Hindlimb muscle (tissue), 1 donor: ENCODE data around the gene SLC34A3. TPM values are rescaled to one million over a fixed set of nuclear protein-coding genes. Genes with fewer than 3 reads are reported as not detected.
A peak's percentile ranks its signal among the peaks of the same experiment; 100 is the strongest.
"Not testable (repeated sequence)": the region's sequence is repeated elsewhere in the genome, so short reads cannot be mapped to it uniquely, and the experiment has no call there.

Experiments
- DNase-seq: peaks from one replicate; pipeline ENCODE4 v3.0.0-alpha.2; 2013
- polyA plus RNA-seq: library from polyadenylated mRNA; unstranded; fragments of 120-200 nt; gene quantifications from one replicate; pipeline ENCODE4 v1.2.1, GENCODE V29; 2013; ENCODE audit not compliant: insufficient read length

The SLC34A3 gene
- polyA plus RNA-seq, 1 donor = 1.8 TPM

DNA sequence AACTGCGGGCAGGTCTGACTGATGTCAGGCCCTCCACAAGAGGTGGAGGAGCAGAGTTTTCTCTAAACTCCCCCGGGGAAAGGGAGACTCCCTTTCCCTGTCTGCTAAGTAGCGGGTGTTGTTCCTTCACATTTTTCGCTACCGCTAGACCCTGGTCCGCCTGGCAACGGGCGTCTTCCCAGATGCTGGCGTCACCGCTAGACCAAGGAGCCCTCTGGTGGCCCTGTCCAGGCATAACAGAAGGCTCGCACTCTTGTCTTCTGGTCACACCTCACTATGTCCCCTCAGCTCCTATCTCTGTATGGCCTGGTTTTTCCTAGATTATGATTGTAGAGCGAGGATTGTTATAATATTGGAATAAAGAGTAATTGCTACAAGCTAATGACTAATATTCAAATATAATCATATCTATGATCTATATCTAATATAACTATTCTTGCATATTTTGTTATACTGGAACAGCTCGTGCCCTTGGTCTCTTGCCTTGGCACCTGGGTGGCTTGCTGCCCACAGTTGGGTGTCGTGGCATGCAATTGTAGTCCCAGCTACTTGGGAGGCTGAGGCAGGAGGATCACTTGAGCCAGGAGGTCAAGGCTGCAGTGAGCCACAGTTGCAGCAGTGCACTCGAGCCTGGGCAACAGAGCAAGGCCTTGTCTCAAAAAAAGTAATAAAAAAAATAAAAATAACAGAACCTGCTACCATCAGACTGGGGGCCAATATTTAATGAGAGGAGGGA lies 31.6 kb downstream of the SLC34A3 start:
- DNase-seq = not testable (repeated sequence)

DNA sequence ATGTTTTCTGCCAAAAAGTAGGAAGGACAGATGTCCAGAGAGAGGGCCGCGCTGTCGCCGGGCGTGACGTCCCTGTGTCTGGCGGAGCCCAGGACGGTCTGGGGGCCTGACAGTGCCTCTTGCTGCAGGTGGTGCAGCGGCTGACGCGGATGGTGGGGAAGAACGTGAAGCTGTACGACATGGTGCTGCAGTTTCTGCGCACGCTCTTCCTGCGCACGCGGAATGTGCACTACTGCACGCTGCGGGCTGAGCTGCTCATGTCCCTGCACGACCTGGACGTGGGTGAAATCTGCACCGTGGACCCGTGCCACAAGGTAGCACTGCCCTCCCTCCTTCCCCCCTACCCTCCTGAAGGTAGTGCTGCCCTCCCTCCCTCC lies 32.2 kb downstream of the SLC34A3 start:
- DNase-seq = no peak

DNA sequence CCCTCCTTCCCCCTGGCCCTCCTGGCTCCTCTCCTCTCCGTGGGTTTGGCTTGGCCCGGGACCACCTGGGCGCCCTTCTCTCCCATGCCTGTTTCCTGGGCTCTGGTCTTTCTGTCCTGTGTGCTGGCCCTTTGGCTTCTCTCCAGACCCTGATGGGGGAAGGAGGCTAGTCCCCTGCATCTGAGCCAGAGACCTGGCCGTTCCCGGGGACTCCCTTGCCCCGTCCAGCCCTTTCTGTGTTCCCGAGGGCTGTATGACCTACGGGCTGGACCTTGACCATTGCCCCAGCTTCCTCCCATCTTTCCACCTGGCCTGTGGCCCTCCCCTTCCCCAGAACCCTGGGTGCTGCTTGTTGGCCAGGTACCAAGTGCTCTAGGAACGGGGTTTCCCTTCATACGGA lies 32.8 kb downstream of the SLC34A3 start:
- DNase-seq = no peak

DNA sequence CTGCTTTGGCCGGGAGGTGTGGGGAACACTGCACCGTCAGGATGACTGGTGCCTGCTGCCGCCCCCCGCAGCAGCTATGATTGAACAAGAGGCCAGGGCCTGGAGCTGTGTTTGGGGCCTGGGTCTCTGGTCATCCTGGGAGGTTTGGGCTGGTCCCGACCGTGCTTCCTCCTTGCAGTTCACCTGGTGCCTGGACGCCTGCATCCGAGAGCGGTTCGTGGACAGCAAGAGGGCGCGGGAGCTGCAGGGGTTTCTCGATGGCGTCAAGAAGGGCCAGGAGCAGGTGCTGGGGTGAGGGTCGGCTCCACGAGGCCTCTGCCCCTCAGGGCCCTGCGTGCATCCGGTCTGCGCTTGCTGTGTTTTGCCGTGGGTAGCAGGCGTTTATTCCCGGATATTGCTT lies 33.4 kb downstream of the SLC34A3 start:
- no peak for DNase-seq

DNA sequence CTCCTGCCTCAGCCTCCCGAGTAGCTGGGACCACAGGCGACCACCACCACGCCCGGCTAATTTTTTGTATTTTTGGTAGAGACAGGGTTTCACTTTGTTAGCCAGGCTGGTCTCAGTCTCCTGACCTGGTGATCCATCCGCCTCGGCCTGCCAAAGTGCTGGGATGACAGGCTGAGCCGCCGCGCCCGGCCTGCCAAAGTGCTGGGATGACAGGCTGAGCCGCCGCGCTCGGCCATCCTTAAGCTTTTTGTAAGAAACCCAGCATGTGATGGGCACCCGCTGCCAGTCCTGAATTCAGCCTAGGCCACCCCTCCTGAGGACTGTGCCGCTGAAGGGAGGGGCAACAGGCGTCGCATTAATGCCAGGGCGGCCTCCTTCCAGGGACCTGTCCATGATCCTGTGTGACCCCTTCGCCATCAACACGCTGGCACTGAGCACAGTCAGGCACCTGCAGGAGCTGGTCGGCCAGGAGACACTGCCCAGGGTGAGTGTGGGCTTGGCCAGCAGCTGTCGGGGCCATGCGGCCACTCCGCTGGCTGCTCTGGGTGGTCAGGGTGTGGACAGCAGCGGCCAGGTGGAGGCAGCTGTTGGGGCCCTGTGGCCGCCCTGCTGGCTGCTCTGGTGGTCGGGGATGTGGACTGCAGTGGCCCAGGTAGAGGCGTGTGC lies 34.9 kb downstream of the SLC34A3 start:
- no peak for DNase-seq

DNA sequence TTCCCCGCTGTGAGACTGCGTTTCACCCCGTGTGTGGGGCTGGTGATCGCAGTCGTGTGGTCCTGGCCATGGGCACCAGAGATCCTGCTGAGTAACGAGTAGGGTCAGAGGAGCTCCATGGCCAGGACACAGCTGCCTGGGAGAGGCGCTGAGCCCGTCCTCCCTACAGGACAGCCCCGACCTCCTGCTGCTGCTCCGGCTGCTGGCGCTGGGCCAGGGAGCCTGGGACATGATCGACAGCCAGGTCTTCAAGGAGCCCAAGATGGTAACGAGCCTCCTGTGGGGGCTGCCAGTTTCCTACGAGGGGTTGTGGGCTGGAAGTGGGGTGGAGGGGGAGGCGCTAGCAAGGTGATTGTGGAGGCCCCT lies 35.4 kb downstream of the SLC34A3 start:
- DNase-seq = no peak

DNA sequence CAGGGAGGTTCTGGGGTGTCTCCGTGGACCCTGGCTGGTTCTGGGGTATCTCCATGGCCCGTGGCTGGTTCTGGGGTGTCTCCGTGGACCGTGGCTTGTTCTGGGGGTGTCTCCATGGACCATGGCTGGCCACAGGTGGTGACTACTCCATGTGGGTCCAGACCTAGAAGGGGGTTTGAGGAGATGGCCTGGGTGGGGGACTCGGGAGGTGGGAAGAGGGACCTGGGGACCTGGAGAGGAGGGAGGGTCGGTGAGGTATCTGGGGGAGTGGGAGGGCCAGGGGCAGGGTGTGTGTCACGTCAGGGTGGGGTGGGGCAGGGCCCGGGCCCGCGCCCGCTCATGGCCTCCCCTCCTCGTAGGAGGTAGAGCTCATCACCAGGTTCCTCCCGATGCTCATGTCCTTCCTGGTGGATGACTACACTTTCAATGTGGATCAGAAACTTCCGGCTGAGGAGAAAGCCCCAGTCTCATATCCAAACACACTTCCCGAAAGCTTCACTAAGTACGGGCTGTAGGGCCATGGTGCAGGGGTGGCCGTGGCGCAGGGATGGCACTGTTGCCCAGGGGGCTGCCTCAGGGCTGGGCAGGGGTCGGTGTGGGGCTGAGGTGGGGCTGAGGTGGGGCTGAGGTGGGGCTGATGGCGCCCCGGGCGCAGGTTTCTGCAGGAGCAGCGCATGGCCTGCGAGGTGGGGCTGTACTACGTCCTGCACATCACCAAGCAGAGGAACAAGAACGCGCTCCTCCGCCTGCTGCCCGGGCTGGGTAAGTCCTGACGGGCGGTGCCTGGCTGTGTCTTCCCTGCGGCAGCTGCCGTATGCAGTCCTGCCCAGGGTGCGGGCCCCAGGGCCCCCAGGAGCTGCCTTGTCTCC lies 36.1 kb downstream of the SLC34A3 start:
- DNase-seq = no peak

DNA sequence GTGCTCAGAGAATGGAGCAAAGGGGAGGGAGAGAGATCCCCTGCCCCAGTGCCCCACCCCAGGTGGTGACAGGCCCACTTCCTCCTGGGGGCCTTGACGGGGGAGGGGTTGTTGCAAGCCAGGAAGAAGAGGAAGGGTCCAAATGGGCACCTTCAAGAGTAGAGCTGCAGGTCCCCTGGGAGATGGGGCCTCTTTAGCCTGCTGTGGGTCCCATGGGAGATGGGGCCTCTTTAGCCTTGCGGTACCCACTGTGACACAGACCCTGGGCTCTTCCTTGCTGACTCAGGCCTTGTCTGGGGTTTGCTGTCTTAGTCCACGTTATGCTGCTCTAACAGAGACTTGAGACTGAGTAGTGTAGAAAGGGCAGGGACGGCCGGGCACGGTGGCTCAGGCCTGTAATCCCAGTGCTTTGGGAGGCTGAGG lies 37.2 kb downstream of the SLC34A3 start:
- DNase-seq = no peak

DNA sequence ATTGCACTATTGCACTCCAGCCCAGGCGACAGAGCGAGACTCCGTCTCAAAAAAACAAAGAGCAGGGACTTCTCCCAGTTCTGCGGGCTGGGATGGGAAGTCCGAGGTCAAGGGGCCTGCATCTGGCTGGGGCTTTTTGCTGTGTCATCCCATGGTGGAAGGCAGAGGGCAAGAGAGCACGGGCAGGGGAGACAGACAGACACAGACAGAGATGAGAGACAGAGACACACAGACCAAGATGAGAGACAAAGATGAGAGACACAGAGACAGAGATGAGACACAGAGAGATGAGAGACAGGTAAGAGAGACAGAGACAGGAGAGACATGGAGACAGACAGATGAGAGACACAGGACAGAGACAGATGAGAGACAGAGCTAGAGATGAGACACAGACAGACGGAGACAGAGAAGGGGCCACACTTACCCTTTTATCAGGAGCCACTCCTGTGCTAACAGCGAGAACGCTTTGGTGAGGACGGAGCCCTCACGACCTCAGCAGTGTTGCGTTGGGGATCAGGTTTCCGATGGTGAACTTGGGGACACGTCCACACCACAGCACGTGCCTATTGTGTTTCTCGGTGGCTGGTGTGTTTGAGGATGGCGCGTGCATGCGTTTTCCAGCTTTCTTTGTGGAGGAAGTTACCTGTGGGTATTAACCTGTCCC lies 38.0 kb downstream of the SLC34A3 start:
- DNase-seq = no peak

DNA sequence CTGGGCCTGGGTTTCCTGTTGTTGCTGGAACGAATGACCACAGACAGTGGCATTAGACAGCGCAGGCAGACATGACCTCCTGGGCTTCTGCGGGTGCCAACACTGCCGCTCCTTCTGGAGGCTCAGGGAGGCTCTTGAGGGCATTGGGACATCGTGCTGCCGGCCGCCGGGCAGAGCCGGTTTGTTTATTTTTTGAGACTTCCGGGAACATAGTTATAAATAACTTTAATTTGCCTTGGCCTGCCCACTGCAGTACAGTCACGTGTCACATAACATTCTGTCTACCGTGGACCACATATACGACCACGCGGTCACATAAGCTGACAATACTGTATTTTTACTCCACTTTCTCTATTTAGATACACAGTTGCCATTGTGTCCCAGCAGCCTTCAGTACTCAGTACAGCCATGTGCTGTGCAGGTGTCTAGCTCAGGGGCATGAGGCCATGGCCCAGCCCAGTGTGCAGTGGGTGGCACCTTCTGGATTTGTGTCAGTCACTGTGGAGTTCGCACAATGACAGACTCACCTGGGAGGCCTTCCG lies 38.6 kb downstream of the SLC34A3 start:
- no peak for DNase-seq

DNA sequence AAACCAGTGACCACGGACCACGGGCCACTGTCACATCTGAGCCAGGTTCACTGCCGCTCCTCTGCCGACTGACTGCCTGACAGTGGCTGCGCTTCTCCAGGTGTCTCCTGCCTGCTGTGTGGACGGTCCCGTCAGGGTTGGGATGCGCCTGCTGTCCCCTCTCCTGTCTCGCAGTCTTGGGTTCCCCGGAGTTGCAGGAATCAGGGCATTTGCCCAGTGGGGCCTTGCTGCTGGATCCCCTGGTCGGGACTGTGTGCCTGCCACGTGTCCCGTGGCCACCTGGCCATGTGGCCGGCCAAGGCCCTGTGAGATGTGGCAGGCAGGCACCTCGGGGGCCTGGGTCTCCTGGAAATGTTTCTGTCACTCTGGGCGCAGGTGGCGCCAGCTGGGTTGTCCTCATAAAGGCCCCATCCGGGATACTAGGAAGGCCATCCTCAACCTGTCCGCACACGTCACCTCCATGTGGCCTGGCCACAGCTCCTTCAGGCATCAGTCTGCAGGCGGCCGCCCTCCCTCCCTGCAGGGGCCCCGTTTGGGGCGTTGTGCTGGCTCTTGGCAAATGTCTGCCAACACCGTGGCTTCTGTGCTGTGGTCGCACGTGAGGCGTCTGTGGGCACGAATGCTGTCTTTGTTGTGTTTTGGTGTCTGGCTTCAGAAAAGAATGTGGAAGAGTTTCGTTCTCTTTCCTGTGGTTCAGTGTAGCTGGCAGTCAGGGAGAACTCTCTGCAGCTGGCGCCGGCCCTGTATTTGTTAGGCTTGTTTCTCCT lies 40.4 kb downstream of the SLC34A3 start:
- no peak for DNase-seq

DNA sequence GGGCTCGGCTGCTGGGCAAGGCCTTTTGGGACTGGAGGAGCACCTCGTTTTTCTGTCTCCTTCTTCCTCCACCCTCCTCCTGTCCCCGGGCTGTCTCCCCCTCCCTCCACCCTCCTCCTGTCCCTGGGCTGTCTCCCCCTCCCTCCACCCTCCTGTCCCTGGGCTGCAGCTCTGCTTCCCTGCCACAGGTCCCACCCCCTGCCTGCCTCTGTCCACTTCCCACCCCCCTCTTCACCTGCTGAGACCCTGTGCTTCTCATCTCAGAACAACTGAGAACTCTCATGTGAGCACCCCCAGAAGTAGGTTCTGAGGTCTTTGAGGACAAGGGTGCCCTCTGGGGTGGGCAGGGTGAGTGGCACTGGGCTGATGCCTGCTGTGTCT lies 41.0 kb downstream of the SLC34A3 start:
- DNase-seq = no peak

DNA sequence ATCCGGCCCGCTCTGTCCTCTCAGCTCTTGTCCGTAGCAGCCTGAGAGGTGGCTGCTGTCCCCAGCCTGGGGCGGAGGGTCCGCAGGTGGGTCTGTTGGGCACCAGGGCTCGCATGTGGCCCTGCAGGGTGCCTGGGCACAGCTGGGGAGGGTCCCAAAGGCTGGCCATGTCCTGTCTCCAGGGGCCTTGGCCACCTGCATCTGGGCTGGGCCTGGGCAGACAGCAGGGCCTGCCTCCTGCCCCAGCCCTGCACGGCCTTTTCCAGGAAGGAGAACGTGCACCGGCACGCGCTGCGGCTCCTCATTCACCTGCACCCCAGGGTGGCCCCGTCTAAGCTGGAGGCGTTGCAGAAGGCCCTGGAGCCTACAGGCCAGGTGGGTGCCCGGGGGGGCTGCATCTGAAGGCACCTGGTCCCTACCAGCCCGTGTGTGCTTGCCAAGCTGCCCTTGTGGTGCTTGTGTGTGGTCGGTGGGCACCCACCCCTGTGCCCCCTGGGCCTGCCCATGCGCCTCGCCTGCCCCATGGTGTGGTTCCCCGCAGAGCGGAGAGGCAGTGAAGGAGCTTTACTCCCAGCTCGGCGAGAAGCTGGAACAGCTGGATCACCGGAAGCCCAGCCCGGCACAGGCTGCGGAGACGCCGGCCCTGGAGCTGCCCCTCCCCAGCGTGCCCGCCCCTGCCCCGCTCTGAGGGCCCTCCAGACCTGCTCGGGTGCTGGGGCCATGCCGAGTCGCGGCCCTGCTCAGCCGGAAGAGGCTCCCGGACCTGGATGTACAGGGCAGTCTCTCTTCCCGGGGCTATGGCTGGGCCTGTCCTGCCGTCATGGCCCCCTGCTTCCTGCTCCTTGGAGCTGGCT lies 41.8 kb downstream of the SLC34A3 start:
- DNase-seq = no peak

DNA sequence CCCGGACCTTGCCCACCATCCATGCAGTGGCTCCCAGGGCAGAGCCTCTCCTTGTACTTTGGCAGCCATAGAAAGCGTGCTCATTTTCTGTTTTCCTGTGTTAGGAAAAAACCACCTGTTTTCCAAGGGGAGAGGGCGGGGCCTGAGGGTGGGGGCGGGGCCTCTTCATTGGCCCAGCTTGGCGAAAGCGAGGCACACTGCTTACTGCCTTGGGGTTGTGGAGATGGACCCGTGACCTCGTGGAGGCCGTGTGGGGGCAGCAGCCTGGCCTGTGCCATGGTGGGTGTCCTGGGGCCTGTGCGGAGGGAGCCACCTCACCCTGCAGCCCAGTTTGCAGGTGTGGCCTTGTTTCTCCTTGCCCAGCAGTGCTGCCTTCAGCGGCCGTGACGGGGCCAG lies 42.4 kb downstream of the SLC34A3 start:
- DNase-seq = no peak

DNA sequence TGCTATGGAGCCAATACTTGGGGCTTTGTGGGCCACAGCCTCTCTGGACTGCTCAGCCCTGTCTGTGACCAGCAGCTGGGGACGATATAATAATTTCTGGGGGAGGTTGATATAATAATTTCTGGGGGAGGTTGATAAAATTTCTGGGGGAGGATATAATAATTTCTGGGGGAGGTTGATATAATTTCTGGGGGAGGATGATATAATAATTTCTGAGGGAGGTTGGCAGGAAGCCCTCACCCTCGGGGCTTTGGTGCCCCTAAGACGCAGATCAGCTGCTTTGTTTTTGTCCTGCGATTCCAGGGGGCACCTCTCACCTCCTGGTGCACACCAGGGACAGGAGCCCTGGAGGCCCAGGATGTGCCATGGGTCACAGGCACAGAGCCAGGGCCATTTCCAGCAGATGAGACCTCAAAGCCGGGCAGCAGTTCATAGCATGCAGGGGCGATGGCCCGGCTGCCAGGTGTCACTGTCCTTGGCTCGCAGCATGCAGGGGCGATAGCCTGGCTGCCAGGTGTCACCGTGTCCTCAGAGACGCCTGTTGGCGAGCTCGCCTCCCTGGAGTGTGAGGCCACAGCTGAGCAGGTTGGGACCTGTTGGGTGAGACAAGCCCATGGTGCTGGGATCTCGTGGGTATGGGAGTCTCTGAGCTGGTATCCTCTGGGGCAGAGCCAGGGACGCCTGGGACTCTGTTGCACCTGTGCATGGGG lies 43.1 kb downstream of the SLC34A3 start:
- no peak for DNase-seq

DNA sequence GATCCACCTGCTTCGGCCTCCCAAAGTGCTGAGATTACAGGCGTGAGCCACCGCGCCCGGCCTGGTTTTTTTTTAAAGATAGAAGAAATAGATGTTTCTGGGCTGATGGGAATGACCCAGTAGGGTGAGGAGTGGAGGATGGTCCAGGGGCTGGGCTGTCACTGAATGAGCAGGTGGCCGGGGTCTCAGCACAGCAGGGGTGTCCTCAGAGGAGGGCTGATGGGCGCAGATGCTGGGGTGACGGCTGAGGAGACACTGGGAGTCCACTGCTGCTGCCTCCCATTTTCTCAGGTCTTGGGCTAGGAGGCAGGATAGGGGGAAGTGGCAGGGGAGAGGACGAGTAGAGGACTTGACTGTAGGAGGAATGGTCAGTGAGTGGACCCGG lies 44.5 kb downstream of the SLC34A3 start:
- DNase-seq = no peak

DNA sequence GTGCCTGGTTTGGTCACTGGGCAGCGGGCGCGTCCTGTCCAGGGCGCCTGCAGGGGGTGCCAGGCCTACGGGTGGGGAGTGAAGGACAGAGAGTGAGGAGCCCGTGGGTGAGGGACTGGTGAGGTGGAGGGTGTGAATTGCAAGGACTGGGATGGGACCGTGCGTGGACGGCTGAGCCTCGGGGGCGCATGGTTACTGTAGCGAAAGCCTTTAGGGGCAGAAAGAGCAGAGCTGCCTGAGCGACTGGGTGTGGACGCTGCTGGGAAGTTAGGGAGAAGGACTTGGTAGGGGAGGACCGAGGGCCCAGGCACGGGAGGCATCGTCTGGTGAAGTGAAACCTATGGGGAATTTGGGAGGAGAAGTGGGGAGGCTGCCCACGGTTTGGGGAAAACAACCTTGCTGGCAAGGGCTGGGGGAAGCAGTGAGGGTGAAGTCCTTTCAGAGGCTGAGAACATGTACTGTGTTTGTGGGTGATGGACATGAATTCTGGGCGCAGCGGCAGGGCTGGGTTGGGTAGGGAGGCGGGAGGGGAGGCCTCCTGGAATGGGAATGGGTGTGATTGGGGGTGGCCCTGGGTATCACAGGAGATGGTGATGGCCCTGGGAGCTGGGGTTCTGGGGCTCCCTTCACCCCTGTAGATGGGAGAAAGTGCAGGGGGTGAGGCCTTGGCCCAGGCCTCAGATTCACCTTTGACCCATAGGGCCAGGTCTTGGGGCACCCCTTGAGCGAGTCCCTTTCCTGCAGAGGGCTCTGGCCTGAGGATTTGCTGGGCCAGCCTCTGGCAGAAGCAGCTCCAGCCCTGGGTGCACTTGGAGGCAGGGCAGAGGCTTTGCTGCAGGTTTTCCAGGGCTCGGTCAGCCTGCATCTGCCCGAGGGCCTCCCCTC lies 45.1 kb downstream of the SLC34A3 start:
- DNase-seq = no peak

DNA sequence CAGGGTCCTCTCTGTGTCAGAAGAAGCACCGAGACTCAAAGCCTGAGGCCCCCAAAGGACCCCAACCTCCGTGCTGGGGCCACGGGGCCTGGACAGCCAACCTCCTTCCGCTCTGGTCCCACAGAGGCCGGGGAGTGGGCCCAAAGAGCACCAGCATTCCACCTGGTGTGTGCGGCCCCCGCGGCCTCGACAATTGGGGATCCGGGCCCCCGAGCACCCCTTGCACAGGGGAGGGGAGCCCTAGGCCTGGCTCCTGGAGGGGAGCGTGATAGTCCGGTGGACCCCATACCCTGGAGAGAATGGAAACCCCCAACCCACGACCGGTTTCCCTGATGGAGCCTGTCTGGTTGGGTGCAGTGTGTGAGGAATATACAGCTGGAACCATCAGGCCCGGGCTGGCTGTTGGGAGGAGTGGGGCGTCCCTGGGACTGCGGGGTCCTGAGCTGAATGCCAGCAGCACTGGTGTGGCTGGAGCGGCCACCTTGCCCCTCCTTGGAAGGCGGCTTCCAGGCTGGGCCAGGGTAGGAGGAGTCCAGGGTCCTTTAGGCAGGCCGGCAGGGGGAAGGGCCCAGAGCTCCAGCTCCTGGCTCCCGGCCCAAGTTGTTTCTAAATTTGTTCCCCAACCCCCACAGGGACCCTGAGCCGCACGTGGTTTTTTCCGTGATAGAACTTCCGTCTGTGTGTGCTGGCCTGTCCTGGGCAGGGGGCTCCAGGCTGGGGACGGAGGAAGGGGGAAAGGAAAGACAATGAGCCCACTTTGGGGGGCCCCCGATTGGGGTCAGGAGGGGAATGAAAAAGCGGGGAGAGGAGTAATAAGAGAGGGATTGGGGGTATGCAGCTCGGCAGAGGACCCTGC lies 46.0 kb downstream of the SLC34A3 start:
- peak; percentile 87 for DNase-seq
